ENCODE measurements around the gene ASMT.
"Not testable (repeated sequence)": the region's sequence is repeated elsewhere in the genome, so short reads cannot be mapped to it uniquely, and the experiment has no call there.

ASMT gene

GRCh38 chrX:1614927-1615326 lies at the start of gene ASMT:
TSS of gene ASMT (plus strand) at chrX:1615059. CDS start at chrX:1615200, 141 bp downstream.
- DNase-seq = no peak

- not testable (repeated sequence) for DNase-seq
Observed at GRCh38 chrX:1574181-1574580, 40.7 kb upstream of the ASMT start.

- no peak for DNase-seq
Observed at GRCh38 chrX:1576201-1576992, 38.5 kb upstream of the ASMT start.

- no peak for DNase-seq
Observed at GRCh38 chrX:1577845-1578244, 37.0 kb upstream of the ASMT start.

- no peak for DNase-seq
Observed at GRCh38 chrX:1578511-1579173, 36.2 kb upstream of the ASMT start.

GRCh38 chrX:1581132-1581531 lies 33.7 kb upstream of the ASMT start:
- DNase-seq = peak; percentile 40

GRCh38 chrX:1582686-1583437 lies 32.0 kb upstream of the ASMT start:
- DNase-seq = no peak

GRCh38 chrX:1584237-1585011 lies 30.4 kb upstream of the ASMT start:
- no peak for DNase-seq

GRCh38 chrX:1587161-1587560 lies 27.7 kb upstream of the ASMT start:
- DNase-seq = no peak

- no peak for DNase-seq
Observed at GRCh38 chrX:1589356-1590130, 25.3 kb upstream of the ASMT start.

- peak; percentile 98 for DNase-seq
Observed at GRCh38 chrX:1591102-1591862, 23.6 kb upstream of the ASMT start, which contains the start of gene AKAP17A. TSS of gene AKAP17A (plus strand) at chrX:1591604. CDS start at chrX:1593463, 1,859 bp downstream.

GRCh38 chrX:1591863-1592469 lies 22.9 kb upstream of the ASMT start:
- no peak for DNase-seq

- no peak for DNase-seq
Observed at GRCh38 chrX:1592470-1593142, 22.3 kb upstream of the ASMT start.

GRCh38 chrX:1593286-1594271 lies 21.3 kb upstream of the ASMT start:
- DNase-seq = no peak

GRCh38 chrX:1595711-1596060 lies 19.2 kb upstream of the ASMT start:
- no peak for DNase-seq

- no peak for DNase-seq
Observed at GRCh38 chrX:1596676-1597344, 18.0 kb upstream of the ASMT start.

GRCh38 chrX:1597345-1598020 lies 17.4 kb upstream of the ASMT start:
- no peak for DNase-seq
